Lower leg skin (tissue), 3 donors: ENCODE data around the gene ADM2.

Source experiments
- CTCF ChIP-seq, 3 donors: fragments of 450-650 bp; IDR thresholded peaks; one replicate each; pipeline ENCODE4 v1.5.1; 2016; ENCODE audit warnings: antibody characterized with exemption in 3 of 3, mild to moderate bottlenecking in 3 of 3, moderate library complexity in 2 of 3
- POLR2A ChIP-seq, 2 donors: fragments of 450-650 bp; IDR thresholded peaks; one replicate each; pipeline ENCODE4 v1.6.1; 2016 to 2017; ENCODE audit warnings: antibody characterized with exemption in 2 of 2, mild to moderate bottlenecking in 1 of 2, moderate library complexity in 1 of 2

- TF ChIP-seq POLR2A (IDR thresholded peaks at IDR 0.05) (no peak), CTCF (IDR thresholded peaks at IDR 0.05) (no peak)
Observed at GRCh38 chr22:50481440-50482106, at the start of gene ADM2.
